Retinal pigment epithelial cell (primary cell): ENCODE measurements around the gene NSG2.

Source experiments
- DNase-seq: peaks from one replicate; pipeline ENCODE4 v3.0.0-alpha.2; 2010; ENCODE audit warnings: low read depth
- H3K4me3 ChIP-seq: 2 replicates; pipeline ENCODE4 v1.5.1; 2011; ENCODE audit warnings: mild to moderate bottlenecking, low read length, control low read depth, moderate library complexity
- CTCF ChIP-seq: conservative IDR thresholded peaks from 2 replicates; pipeline ENCODE4 v1.5.1; 2011; ENCODE audit warnings: low read depth, low read length, control low read depth, inconsistent platforms

NSG2 gene

DNA sequence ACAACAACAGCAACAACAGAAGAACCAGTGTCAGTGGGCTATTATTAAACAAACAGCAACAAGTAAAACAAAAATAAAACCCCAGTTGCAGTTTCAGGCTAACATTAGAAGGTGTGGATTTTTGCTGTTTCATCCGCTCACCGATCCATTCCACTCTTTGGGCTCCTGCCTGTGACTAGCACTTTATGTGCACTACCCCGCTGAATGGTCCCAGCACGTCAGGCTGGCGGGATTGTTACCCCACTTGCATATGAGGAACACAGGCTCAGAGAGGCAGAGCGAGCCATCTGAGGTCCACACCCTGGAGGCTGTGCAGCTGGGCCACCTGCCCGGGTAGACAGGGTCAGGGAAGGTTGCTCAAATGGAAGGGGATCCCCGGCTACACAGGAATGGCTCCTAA is 26.0 kb downstream of the NSG2 start:
- no peak for DNase-seq
- no peak for TF ChIP-seq CTCF
- no peak overlapping the region for H3K4me3 ChIP-seq

DNA sequence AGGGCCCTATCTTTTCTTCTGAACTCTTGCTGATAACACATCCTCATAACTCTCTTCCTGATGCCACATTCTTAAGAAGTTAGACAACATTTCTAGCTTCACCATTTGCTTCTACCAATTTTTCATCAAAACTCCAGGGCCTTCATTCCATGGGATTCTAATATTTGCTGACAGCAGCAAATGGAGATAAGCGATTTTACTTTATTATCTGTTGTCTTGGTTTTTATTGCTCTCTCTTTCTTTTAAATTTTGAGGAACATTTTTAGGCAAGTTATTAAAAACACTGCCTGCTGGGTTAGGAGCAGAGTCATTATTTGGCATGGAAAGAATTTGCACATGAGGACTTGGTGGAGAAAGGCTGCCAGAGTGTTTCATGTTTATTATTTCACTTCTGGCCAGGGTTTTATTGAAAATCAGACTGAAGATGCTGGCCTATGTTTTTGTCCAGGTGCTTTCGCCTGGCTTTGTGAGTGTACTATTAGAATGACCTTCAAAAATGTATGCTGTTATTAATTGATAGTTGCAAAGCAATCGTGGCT is 27.7 kb downstream of the NSG2 start:
- H3K4me3 ChIP-seq, result no peak overlapping the region
- no peak for DNase-seq
- TF ChIP-seq CTCF, result no peak

DNA sequence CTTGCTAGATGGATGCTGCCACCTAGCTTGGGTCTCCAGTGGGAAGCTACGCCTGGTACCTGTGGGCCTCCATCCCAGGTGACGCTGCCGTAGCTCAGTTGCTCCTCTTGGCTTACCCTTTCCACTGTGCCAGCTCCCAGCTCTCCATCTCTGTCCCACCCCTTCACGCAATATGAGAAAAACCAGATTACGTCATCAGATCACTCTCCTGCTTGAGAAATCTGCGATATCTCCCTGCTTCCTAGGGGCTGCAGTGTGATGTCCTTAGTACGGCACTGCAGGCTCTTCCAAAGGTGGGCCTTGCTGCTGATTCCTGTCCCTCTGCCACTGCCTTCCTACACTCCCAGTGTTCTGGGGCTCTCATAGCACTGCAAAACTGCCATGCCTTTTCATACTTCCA is 28.9 kb downstream of the NSG2 start:
- H3K4me3 ChIP-seq, result no peak overlapping the region
- no peak for DNase-seq
- no peak for TF ChIP-seq CTCF

GRCh38 chr5:174078416-174078815 is 32.9 kb downstream of the NSG2 start:
- no peak for TF ChIP-seq CTCF
- DNase-seq, result no peak
- no peak overlapping the region for H3K4me3 ChIP-seq

DNA sequence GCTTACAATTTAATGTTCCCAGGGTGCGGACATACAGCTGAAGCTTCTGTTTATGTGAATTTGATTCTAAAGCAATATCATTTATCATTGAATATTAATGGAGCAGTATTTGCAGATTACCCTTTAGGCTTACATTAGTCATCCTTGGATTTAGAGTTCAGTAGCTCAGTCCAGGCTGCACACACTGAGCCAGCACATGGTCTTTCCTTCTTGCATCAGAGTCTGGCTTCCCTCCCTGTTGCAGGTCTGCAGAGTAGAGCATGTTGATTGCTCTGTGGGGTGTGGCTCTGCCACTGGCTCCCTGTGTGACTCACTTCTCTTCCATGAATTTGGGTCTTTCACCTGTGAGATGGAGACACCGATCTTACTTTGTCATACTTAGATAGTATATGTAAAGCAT is 36.8 kb downstream of the NSG2 start:
- TF ChIP-seq CTCF, result no peak
- DNase-seq, result no peak
- H3K4me3 ChIP-seq, result no peak overlapping the region

GRCh38 chr5:174083056-174083827 is 37.7 kb downstream of the NSG2 start:
- no peak for DNase-seq
- H3K4me3 ChIP-seq, result no peak overlapping the region
- TF ChIP-seq CTCF, result no peak

GRCh38 chr5:174084691-174085154 is 39.2 kb downstream of the NSG2 start:
- no peak overlapping the region for H3K4me3 ChIP-seq
- DNase-seq, result no peak
- no peak for TF ChIP-seq CTCF
